GM19328 (cell line): ENCODE data around the gene CACNA1E.

ENCODE experiments used
- ATAC-seq: cut with Tn5 transposase; IDR thresholded peaks from one replicate; pipeline ENCODE4 v1.9.1; 2021; ENCODE audit warnings: mild to moderate bottlenecking, moderate library complexity; ENCODE audit not compliant: unreplicated experiment

CACNA1E gene

GRCh38 chr1:181559142-181559541 is 75.8 kb downstream of the CACNA1E start:
- no peak for ATAC-seq

GRCh38 chr1:181562395-181562794 is 79.1 kb downstream of the CACNA1E start:
- no peak for ATAC-seq

DNA sequence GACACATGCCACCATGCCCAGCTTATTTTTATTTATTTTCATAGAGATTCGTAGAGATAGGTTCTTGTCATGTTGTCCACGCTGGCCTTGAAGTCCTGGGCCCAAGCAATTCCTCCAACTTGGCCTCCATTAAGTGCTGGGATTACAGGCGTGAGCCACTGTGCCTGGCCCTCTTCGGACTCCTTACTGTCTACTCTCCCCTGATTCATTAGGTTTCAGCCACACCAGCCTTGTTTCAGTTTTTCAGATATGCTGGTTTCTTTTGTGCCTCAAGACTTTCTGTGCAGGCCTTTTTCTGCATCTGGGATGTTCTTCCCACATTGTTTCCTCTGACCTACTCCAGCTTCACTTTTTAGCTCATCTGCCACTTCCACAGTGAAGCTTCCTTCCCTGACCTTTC is 85.4 kb downstream of the CACNA1E start:
- no peak for ATAC-seq

DNA sequence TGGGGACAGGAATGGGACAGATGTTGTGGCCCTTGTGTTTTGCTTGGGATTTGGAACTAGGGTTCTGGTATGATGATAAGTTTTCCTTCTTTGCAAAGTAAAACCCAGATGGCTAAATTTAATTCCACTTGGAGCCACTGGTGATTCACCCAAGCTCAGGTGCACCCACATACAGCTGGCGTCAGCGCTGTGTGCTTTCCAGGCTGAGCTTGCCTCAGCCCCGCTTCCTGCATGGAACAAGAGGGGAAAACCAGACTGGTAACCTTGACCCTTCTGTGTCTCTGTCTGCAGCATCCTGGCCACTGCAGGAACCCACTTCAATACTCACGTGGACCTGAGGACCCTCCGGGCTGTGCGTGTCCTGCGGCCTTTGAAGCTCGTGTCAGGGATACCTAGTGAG is 94.2 kb downstream of the CACNA1E start:
- ATAC-seq: no peak

DNA sequence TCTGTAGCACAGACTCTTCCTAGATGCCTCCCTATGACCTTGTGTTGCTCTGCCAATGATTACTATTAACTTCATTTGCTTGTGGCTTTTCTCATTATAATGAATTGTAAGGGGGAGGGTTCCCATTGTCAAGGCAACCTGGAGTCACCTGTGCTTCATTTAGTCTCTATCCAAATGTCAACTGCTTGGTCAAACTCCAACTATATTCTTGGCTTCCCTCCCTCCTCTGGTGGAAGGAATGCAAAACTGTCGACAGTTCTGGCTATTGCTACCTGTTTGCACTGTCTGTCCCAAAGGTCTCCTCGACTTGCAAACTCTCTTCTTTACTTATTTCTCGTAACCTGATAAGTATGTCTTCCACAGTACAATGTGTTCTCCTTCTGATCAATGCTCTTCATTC is 100.3 kb downstream of the CACNA1E start:
- no peak for ATAC-seq

DNA sequence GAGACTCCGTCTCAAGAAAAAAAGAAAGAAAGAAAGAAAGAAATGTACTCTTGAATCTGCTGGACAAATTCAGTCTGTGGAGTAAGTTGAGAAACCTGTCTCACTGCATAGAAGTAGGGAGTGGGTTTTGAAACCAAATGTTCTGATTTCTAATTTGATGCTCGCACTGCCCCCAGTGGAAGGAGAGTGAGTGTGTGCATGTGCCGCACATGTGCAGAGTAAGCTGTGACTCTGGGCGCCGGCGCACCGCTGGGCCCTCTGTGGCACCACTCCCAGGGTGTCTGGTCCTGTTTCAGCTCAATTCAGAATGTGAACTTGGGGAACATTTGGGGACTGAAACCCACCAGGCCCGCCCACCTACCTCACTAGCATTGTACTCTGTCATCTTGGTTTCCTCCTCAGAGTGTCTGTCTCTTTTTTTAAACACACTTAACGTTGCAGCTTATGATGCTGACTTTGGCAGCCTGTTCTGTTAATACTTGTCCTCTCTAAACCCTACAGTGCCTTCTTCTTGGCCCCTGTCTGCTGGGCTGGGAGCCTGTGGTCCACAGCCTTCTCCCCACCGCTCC is 104.6 kb downstream of the CACNA1E start:
- ATAC-seq: no peak

GRCh38 chr1:181588631-181589030 is 105.3 kb downstream of the CACNA1E start:
- ATAC-seq: no peak

- no peak for ATAC-seq
These were observed 109.0 kb downstream of the CACNA1E start for GRCh38 chr1:181592255-181592859.

DNA sequence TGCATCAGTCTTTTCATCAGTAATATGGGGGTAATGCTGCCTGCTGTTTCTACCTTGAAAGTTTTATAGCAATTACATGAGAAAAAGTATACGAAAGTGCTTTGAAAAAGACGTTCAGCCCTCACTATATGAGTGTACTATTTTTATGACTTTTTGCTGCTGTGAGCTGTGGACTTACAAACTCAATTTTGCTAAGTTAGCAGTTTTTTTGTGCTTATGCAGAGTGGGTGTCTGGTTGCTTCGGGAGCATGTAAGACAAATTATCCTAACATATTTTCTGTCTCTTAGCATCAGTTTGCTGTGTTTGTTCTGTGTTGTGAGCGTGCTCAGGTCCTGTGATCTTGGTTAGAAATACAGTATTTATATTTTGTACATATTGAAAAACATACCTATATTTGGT is 109.7 kb downstream of the CACNA1E start:
- no peak for ATAC-seq

GRCh38 chr1:181594553-181594952 is 111.2 kb downstream of the CACNA1E start:
- ATAC-seq: no peak

DNA sequence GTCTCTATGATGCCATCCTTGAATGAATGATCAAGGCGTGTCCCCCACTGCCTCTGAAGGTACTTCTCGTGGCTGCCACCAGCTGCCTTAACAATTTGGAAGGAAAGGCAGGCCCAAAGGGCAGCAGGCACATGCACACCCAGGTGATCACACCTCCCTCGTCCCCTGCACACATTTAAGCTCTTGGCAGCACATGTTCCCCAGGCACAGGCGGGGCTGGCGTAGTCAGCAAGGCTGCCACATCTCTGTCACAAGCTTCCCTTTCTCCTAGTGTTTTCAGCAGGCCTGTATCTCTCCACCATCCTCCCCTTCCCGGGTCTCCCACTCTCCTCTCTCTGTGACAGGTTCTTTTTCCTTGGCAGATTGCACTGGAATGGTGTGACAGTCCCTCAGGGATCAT is 111.9 kb downstream of the CACNA1E start:
- no peak for ATAC-seq

DNA sequence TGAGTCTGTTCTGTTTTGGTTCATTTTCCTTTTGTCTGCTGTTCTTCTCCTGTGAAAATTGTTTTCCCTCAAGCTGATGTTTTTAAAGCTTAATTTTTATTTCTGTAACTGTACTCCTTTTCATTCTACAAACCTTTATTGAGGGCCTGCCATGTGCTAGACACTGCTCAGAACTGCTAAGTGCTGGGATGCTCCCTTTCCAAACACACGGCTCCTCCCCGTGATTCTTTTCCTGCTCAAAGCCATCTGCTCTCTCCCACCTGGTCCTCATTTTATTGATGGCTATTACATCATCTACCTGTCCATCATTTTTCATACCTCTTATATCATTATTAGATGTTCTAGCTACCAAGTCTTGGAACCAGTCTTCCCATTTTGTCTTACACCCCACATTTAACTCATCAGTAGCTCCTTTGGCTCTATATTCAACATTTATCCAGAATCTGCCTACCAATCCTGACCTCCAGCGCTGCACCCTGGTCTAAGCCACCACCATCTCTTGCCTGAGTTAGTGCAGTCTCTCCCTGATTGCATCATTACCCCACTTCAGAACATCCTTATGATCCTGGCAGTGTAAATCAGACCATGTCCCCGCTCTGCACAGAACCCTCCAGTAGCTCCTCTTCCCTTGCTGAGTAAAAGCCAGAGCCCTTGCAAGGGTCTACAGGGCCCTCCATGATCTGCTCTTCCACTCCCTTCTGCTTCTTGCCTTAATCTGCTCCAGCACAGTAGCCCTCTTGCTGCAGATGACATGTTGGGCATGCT is 118.1 kb downstream of the CACNA1E start:
- ATAC-seq: no peak

- no peak for ATAC-seq
These were observed 120.6 kb downstream of the CACNA1E start for GRCh38 chr1:181603735-181604410.

- ATAC-seq: no peak
These were observed 121.3 kb downstream of the CACNA1E start for GRCh38 chr1:181604482-181605249.

DNA sequence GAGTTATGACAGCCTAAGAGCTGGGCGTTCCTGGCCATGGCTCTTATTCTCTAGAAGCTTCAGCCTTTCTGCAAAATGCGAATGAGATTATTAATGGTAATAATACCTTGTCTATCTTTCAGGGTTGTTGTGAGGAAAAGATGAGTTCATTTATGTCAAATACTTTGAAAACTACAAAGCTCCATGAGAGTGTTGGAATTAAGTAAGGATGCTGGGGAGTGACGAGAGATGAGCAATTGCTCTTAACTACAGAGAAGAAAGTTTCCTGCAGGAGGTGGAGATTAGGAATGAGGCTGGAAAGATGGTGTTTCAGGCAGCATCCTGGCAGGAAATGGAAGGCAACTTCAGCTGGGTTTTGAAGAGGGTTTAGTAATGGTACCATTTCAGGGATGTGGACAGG is 124.2 kb downstream of the CACNA1E start:
- no peak for ATAC-seq

- ATAC-seq: no peak
These were observed 125.1 kb downstream of the CACNA1E start for GRCh38 chr1:181608386-181608785.

DNA sequence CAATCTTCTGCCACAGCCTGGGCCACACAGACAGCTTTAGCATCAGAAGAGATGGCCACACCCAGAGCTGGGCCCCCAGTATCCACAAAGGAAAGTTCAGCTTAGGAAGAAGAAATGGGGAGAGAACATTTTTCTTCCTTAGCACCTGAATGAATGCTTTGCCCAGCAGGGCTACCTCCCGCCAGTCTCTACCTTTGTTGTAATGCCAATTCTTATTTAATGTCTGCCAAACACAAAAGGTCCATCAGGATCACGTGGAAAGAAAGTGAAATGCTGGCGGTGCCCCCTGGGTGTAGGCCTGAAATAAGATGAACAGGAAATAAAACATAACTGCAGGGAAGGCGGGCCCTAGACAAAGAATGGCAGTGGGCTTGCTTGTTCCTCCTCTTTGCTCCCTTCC is 125.6 kb downstream of the CACNA1E start:
- ATAC-seq: no peak

GRCh38 chr1:181612100-181612499 is 128.8 kb downstream of the CACNA1E start:
- no peak for ATAC-seq

DNA sequence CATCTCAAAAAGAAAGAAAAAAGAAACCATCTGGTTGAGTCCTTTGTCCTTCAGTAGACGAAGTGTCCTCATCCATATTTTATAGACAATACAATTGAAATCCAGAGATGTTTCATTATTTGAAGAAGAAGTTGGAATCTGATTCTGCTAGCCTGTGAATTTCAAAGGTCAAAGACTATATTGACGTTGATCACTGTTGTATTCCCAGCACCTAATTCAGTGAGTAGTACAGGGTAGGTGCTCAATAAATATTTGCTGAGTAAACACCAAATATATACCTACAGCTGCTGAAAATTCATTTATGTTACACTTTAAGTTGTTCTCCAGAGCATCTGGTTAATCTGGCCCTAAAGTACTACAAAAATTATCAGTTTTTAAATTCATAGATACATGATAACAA is 135.2 kb downstream of the CACNA1E start:
- ATAC-seq: no peak

DNA sequence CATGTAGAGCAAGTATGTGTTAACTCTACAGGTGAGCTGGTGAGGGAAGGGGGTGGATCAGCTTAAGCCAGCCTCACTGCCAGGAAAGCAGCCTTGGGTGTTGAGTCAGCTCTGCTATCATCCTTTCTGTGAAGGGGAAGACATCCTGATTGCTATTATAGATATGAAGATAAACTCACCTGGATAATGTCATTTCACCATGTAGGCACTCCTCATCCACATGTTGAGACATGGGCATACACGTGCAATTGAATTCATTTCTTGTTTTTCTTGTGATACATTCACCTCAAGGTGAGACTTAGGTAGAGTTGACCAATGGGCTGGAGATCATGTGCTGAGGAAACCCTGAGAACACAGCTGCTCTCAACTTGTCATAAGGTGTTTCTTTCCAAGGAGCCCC is 136.9 kb downstream of the CACNA1E start:
- no peak for ATAC-seq

GRCh38 chr1:181623850-181624249 is 140.5 kb downstream of the CACNA1E start:
- ATAC-seq: no peak
